Measurements from ENCODE around the gene SYF2.

Gene SYF2

GRCh38 chr1:25180996-25181395 is 51.3 kb downstream of the SYF2 start:
- no peak for DNase-seq
- Histone ChIP-seq H3K36me3 (replicated peaks; ENCODE audit: insufficient read depth, low read length) (no peaks in the 10 kb centered on the region), H3K9me2 (replicated peaks; ENCODE audit: insufficient read depth, low read length) (no peaks in the 10 kb centered on the region), H2AFZ (ENCODE audit: low read length) (no peak overlapping the region), H3K9me3 (replicated peaks; ENCODE audit: insufficient read depth, low read length) (no peaks in the 10 kb centered on the region), H3K9ac (ENCODE audit: low read length) (no peak overlapping the region), H3K79me2 (ENCODE audit: low read length) (no peaks in the 10 kb centered on the region), H3K27me3 (replicated peaks; ENCODE audit: insufficient read depth, low read length) (no peaks in the 10 kb centered on the region), H3K4me3 (ENCODE audit: low read length) (no peak overlapping the region), H3K27ac (ENCODE audit: low read length) (no peak overlapping the region), H3F3A (ENCODE audit: insufficient read depth, low read length) (no peaks in the 10 kb centered on the region), H3K4me1 (ENCODE audit: low read length) (no peaks in the 10 kb centered on the region), H3K4me2 (ENCODE audit: low read depth, low read length) (no peak overlapping the region), H4K20me1 (ENCODE audit: insufficient read depth, low read length) (no peaks in the 10 kb centered on the region)
- no peak for TF ChIP-seq EZH2 (optimal IDR thresholded peaks at IDR 0.05; ENCODE audit: low read depth, low read length)
- no peak for TF ChIP-seq CTCF (IDR thresholded peaks at IDR 0.05; ENCODE audit: low read length)

GRCh38 chr1:25178917-25179561 is 53.3 kb downstream of the SYF2 start:
- no peak overlapping the region for H3K4me2 ChIP-seq (ENCODE audit: low read depth, low read length)
- H2AFZ ChIP-seq (ENCODE audit: low read length) = no peak overlapping the region
- no peaks in the 10 kb centered on the region for H3K9me2 ChIP-seq (replicated peaks; ENCODE audit: insufficient read depth, low read length)
- DNase-seq = no peak
- no peaks in the 10 kb centered on the region for H3K27me3 ChIP-seq (replicated peaks; ENCODE audit: insufficient read depth, low read length)
- no peaks in the 10 kb centered on the region for H3K4me1 ChIP-seq (ENCODE audit: low read length)
- TF ChIP-seq EZH2phosphoT487 (IDR thresholded peaks at IDR 0.05; ENCODE audit: low read length) (no peak), CTCF (IDR thresholded peaks at IDR 0.05; ENCODE audit: low read length) (no peak), EZH2 (optimal IDR thresholded peaks at IDR 0.05; ENCODE audit: low read depth, low read length) (no peak)
- H3K9ac ChIP-seq (ENCODE audit: low read length) = no peak overlapping the region
- H3K9me3 ChIP-seq (replicated peaks; ENCODE audit: insufficient read depth, low read length) = no peaks in the 10 kb centered on the region
- no peaks in the 10 kb centered on the region for H3F3A ChIP-seq (ENCODE audit: insufficient read depth, low read length)
- H4K20me1 ChIP-seq (ENCODE audit: insufficient read depth, low read length) = no peaks in the 10 kb centered on the region
- no peak overlapping the region for H3K27ac ChIP-seq (ENCODE audit: low read length)
- H3K36me3 ChIP-seq (replicated peaks; ENCODE audit: insufficient read depth, low read length) = no peaks in the 10 kb centered on the region
- no peaks in the 10 kb centered on the region for H3K79me2 ChIP-seq (ENCODE audit: low read length)
- H3K4me3 ChIP-seq (ENCODE audit: low read length) = no peak overlapping the region

GRCh38 chr1:25174730-25175612 is 57.3 kb downstream of the SYF2 start:
- Histone ChIP-seq H4K20me1 (ENCODE audit: insufficient read depth, low read length) (no peaks in the 10 kb centered on the region), H3K36me3 (replicated peaks; ENCODE audit: insufficient read depth, low read length) (no peaks in the 10 kb centered on the region), H3K79me2 (ENCODE audit: low read length) (no peaks in the 10 kb centered on the region), H3K9me2 (replicated peaks; ENCODE audit: insufficient read depth, low read length) (no peaks in the 10 kb centered on the region), H3K4me3 (ENCODE audit: low read length) (no peak overlapping the region), H3K27me3 (replicated peaks; ENCODE audit: insufficient read depth, low read length) (no peaks in the 10 kb centered on the region), H3K9me3 (replicated peaks; ENCODE audit: insufficient read depth, low read length) (no peaks in the 10 kb centered on the region), H3K9ac (ENCODE audit: low read length) (no peak overlapping the region), H3K4me1 (ENCODE audit: low read length) (no peaks in the 10 kb centered on the region), H3K4me2 (ENCODE audit: low read depth, low read length) (no peak overlapping the region), H3K27ac (ENCODE audit: low read length) (no peak overlapping the region), H3F3A (ENCODE audit: insufficient read depth, low read length) (no peaks in the 10 kb centered on the region), H2AFZ (ENCODE audit: low read length) (no peak overlapping the region)
- no peak for DNase-seq
- TF ChIP-seq EZH2phosphoT487 (IDR thresholded peaks at IDR 0.05; ENCODE audit: low read length) (no peak), EZH2 (optimal IDR thresholded peaks at IDR 0.05; ENCODE audit: low read depth, low read length) (no peak), CTCF (IDR thresholded peaks at IDR 0.05; ENCODE audit: low read length) (no peak)
